Superior temporal gyrus (tissue), 1 donor: ENCODE data around the gene SMYD5.
A peak's percentile ranks its signal among the peaks of the same experiment; 100 is the strongest.

Experiments used
- DNase-seq: peaks from one replicate; pipeline ENCODE4 v3.0.0-alpha.2; 2016; ENCODE audit errors: extremely low spot score

The SMYD5 gene

GRCh38 chr2:73205611-73206010, 8.4 kb upstream of the SMYD5 start:
- no peak for DNase-seq

DNA sequence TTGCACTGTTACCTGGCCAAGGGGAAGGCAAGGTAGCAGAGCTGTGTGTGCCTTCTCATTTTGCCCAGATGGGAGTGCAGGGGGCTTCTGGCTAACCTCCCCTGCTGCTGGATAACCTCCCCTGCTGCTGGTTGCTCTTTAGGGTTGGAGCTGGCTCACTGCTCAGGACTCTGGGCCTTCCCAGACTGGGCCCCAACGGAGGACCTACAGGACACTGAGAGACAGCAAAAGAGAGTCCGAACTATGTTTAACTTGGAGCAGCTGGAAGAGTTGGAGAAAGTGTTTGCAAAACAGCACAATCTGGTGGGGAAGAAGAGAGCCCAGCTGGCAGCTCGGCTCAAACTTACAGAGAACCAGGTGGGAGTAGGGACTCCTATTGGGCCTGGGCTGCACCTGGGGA, 5.8 kb upstream of the SMYD5 start:
- DNase-seq, result no peak

DNA sequence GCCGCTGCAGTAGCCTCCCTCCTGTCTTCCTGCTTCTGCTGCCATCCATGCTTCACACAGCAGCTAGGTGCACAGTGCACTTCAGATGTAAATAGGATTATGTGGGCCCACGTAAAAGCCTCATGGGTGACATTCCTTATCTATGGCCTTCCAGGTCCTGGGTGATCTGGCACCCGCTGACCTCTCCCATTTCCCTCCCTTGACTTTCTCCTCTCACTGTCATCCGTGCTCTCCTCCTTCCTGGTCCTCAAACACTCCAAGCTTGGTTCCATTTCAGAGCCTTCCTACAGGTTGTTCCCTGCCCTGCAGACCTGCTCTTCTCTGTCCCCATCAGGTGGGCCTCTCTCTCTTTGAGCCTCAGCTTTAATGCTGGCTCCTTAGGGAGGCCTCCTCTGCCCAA, 4.0 kb upstream of the SMYD5 start:
- no peak for DNase-seq

GRCh38 chr2:73210696-73211095, 3.3 kb upstream of the SMYD5 start:
- DNase-seq, result no peak

DNA sequence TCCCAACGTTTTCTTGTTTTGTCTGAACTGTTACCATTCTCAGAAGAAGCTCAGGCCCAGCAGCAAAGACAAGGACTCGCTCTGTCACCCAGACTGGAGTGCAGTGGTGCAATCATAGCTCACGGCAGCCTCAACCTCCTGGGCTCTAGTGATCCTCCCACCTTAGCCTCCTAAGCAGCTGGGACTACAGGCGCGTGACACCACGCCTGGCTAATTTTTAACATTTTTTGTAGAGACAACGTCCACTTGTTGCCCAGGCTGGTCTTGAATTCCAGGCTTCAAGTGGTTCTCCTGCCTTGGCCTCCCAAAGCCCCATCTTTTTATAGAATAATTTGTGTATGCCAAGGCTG, 2.0 kb upstream of the SMYD5 start:
- no peak for DNase-seq

- peak; percentile 81 for DNase-seq
These were observed 1.4 kb upstream of the SMYD5 start for GRCh38 chr2:73212448-73213176.

DNA sequence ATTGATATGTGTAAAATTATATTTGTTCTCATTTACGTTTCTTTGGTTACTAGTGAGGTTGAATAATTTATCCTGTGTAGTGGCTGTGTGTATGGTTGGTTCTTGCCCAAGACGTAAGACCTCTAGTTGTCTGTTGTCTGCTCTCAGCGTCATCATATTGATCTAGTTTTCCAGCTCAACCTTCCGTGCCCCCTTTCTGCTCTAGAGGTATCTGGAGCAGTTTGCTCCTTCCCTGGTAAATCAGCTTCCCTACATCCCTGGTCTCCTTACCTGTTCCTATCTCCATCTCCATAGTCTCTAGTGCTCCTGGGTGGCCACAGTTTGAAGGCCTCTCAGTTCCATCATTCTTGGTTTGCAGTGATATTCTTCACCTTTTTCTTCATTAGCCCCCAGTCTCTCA, 1.2 kb downstream of the SMYD5 start:
- DNase-seq, result no peak

DNA sequence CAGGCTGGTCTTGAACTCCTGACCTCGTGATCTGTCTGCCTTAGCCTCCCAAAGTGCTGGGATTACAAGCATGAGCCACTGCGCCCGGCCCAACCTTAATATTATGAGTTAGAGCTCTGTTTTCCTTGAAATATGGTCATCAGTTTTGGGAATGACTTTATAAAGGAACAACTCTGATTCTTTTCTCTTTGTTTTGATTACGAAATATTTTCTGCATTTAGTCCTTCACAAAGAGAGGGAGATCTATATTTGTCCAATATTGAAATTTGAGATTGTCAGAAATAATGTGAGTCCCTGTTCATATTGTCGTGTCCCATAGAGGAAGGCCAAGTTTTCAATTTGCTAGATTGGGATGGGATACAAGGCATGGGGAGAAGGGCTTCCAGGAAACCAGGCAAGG, 3.1 kb downstream of the SMYD5 start:
- DNase-seq, result no peak

- no peak for DNase-seq
These were observed 3.8 kb downstream of the SMYD5 start for GRCh38 chr2:73217826-73218225.

GRCh38 chr2:73218298-73218697, 4.3 kb downstream of the SMYD5 start:
- no peak for DNase-seq

- no peak for DNase-seq
These were observed 9.8 kb downstream of the SMYD5 start for GRCh38 chr2:73223821-73224220.

GRCh38 chr2:73225513-73226360, 11.7 kb downstream of the SMYD5 start:
- no peak for DNase-seq

DNA sequence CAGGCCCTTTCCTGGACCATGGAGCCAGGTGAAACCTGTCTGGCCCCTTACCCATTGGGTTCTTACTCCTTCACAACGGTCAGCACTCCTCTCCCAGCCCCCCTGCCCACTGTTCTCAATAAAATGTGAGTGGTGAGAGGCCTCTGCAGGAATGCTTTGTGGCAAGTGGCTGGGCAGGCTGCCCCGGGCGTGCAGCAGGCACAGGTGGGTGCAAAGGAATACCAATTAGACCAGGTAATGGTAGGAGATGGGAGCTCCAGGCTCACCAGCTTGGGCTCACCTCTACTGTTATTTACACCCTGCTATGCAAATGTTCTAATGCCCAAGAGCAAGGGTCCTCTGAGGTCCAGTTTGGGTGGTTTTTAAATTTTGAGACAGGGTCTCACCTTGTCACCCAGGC, 13.0 kb downstream of the SMYD5 start:
- no peak for DNase-seq

DNA sequence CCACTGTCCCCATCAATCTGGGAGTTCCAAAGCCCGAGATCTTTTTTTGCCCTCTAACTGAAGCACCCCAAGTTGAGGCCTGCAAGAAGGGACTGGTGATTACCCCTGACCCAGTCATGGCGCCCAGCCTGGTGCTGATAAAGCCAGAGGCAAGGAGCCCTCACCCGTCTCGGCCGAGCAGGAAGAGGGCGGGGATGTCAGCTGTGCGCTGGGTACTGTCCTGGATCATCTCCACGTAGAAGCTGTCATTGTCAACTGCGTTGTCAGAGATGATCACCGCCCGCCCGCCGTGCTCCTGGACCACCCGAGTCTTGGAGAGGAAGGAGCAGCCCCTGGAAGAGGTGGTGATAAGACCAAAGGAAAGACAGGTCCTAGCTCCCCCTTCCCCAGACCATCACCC, 14.6 kb downstream of the SMYD5 start:
- DNase-seq, result no peak

DNA sequence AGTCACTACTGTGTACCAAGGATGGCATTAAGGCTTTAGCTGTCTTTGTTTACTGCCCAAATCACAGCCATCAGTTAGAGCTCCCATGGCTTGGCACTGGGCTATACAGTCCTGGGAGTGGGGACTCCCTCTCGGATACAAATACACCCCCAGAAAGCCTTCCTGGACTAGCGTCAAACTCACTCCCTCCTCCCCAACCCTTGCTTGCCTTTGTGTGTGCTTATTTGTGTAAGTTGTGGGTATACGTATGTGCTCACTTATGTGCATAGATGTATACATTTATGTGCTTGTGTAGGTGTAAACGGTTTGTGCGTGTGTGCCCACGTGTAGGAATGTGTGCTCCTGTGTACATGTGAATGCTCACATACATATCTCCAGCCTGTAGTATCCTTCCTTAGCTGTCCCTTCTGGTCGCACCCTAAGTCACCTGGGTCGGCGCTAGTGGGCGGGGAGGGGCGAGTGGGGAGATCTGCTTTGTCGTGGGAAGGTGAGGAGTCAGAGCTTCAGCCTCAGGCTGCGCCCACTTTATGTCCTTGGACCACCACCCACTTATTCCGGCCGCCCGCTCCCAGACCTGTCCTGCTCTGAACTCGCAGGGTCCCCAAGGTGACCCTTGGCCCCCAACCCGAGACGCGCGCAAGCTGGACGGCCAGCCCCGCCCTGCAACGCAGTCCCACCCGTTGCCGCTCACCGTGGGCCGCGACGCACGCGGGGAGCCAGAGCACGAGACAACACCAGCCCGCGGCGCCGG, 18.5 kb downstream of the SMYD5 start:
- DNase-seq, result no peak

GRCh38 chr2:73233154-73233931, 19.3 kb downstream of the SMYD5 start, which contains the start of gene PRADC1:
TSS of gene PRADC1 (minus strand) at chr2:73233239. CDS start at chr2:73233160, 79 bp downstream.
- DNase-seq, result peak; percentile 100

DNA sequence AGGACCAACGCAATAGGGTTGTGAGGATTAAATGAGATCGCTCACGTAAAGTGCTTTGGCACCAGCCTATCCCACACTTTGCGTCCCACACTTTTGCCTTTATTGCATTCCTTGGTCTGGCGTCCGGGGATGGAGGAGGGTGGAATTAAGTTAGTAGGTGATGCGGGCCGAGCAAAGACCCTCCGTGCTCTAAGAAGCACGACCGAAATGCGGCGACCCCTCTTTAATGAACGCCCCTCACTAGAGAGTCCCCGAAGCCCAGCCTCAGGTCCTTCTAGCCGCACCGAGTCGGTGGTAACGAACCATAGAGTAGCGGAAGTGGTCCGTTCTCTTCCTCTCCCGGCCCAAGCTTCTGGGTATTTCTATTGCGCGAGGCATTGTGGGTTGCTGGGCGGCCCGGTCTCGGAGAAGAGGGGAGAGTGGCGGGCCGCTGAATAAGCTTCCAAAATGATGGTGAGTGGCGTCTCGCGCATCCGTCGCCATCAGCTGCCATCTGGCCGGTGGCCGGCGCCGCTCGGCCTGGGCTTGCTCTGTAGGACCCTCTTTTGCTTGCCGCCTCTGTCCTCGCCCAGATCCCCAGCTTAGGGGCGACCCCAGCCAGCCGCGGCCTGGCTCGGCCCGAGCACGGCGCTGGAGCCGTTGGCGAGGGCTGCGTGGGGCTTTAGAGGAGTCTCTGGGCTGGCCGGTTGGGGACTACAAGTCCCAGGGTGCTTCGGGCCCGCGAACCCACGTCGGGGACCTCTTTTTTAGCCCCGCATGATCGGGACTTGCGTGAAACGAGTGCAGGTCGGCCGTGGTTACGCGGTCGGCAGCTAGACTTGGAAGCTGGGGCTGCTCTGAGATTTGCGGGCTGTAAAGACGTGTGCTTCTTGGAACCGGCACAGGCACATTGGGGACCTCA, 20.1 kb downstream of the SMYD5 start, which contains the start of gene CCT7:
Gene CCT7 (plus strand): TSS at position 377 of the 901 bp plus-strand sequence. CDS start 71 bp downstream, at position 448.
- DNase-seq, result peak; percentile 98

DNA sequence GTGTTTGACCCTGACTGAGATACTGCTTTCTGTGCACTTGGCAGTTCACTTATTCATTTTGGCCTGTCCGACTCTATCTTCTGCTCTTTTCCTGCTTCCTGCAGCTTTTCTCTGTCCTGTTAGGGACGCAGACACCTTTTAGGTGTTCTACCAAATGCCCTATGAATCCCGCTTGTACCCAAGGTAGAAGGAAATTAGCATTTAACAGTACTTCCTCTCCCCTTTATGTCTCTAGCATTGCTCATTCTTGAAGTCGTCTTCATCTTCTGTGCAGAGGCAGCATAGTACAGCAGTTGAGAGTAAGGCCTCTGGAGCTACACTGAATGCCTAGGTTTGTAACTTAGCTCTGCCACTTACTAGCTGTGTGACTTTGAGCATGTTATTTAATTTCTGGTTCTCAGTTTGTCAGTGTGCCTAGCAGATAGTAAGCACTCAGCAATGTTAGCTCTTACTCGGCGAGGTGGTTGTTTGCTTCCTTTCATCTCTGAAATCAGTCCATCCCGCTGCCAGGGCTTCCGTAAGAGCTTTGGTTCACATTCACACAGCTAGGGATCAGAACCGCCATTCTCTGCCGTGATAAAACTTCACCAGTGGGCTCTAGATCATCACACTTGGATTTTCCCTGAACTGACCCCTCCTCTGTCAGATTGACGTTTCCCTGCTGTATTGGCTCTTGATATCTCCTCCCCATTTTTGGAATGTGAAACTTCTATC, 21.4 kb downstream of the SMYD5 start:
- no peak for DNase-seq

GRCh38 chr2:73237168-73237567, 23.1 kb downstream of the SMYD5 start:
- DNase-seq, result no peak

GRCh38 chr2:73238149-73238548, 24.1 kb downstream of the SMYD5 start:
- no peak for DNase-seq
